Measurements from ENCODE around the gene CD34. TPM values are rescaled to one million over a fixed set of nuclear protein-coding genes. Genes with fewer than 3 reads are reported as not detected.

CD34 gene
- total and polyA plus RNA-seq, 2 experiments from 2014 or later: 0.27 to 0.29 TPM

DNA sequence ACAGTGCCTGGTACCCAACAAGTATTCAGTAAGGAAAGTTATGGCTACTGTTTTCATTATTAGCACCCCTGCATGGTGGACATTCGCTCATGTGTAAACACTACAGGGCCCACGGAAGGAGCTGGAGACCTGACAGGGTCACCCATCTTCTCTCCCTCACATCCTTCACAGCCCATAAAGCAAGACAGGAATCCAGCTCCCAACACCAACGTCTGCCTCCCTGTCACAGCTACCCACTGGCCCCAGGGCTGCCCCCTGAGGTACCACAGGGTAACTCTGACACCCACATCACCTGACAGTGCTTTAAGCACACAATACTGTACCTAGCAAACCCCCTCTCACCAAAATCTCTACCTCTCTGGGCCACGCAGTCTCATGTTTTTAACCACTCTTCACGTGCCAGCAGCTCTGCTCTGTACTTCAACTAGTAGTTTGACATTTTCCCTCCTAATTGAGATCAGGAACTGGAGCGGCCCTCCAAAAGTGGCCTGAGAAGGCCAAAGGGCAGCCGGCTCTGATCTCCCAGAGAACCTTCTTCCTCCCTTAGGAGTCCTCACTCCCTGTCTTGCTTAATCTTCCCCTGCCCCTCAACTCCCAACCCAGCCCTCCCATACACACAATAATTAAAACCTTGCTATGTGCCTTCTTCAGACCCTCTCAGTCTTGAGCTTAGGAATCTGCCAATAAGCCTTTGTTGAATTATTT is 76.8 kb downstream of the CD34 start:
- TF ChIP-seq, protein P1, sequence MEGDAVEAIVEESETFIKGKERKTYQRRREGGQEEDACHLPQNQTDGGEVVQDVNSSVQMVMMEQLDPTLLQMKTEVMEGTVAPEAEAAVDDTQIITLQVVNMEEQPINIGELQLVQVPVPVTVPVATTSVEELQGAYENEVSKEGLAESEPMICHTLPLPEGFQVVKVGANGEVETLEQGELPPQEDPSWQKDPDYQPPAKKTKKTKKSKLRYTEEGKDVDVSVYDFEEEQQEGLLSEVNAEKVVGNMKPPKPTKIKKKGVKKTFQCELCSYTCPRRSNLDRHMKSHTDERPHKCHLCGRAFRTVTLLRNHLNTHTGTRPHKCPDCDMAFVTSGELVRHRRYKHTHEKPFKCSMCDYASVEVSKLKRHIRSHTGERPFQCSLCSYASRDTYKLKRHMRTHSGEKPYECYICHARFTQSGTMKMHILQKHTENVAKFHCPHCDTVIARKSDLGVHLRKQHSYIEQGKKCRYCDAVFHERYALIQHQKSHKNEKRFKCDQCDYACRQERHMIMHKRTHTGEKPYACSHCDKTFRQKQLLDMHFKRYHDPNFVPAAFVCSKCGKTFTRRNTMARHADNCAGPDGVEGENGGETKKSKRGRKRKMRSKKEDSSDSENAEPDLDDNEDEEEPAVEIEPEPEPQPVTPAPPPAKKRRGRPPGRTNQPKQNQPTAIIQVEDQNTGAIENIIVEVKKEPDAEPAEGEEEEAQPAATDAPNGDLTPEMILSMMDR (IDR thresholded peaks at IDR 0.05; ENCODE audit: low read depth, low read length): no peak
- Histone ChIP-seq H3K27me3 (no peaks in the 10 kb centered on the region), H3K9me3 (ENCODE audit: low read depth) (no peaks in the 10 kb centered on the region), H3K4me1 (ENCODE audit: low read depth) (no peaks in the 10 kb centered on the region), H3K27ac (no peak overlapping the region), H3K4me3 (no peak overlapping the region), H3K36me3 (no peaks in the 10 kb centered on the region)
- DNase-seq (ENCODE audit: low read depth in 1 of 2, low spot score in 1 of 2): no peak

DNA sequence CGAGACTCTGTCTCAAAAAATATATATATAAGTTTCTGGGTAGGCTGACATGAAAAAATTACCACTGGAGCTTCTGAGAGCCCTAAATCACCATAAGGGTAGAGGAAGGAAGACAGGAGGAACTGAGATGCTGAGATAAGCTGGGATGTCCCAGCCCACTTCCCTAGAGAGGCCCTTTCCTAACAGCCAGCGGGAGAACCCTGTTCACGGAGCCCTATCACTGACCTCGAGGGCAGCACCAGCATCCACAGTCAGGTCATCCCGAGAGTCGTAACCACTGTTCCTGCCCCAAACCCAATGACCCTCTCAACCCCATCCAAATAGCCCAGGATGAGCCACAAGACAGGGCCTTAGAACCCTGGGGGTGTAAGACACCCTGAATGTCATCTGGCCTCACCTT is 77.5 kb downstream of the CD34 start:
- no peaks in the 10 kb centered on the region for H3K9me3 ChIP-seq (ENCODE audit: low read depth)
- no peaks in the 10 kb centered on the region for H3K36me3 ChIP-seq
- H3K27ac ChIP-seq: no peak overlapping the region
- H3K4me3 ChIP-seq: no peak overlapping the region
- DNase-seq (ENCODE audit: low read depth in 1 of 2, low spot score in 1 of 2): no peak
- TF ChIP-seq, protein P1 (IDR thresholded peaks at IDR 0.05; ENCODE audit: low read depth, low read length): no peak
- H3K4me1 ChIP-seq (ENCODE audit: low read depth): no peaks in the 10 kb centered on the region
- H3K27me3 ChIP-seq: no peaks in the 10 kb centered on the region

DNA sequence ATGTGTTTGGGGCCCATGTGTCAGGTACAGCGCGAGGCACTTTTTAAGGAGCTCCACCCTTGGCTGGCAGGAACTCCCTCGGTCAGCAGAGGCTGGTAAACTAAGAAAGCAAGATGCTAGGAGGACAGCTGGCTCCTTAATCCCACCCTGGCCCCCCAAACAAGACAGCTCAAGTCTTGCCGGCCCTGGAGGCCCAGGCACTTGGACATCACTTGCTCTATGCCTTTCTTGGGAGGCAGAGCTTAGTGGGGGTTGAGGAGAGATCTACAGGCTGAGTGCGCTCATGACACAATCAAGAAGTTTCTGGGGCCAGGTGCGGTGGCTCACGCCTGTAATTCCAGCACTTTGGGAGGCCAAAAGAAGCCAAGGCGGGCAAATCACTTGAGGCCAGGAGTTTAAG is 78.1 kb downstream of the CD34 start:
- no peak overlapping the region for H3K27ac ChIP-seq
- H3K9me3 ChIP-seq (ENCODE audit: low read depth): no peaks in the 10 kb centered on the region
- H3K4me3 ChIP-seq: no peak overlapping the region
- H3K27me3 ChIP-seq: no peaks in the 10 kb centered on the region
- H3K36me3 ChIP-seq: no peaks in the 10 kb centered on the region
- TF ChIP-seq, protein P1 (IDR thresholded peaks at IDR 0.05; ENCODE audit: low read depth, low read length): no peak
- no peaks in the 10 kb centered on the region for H3K4me1 ChIP-seq (ENCODE audit: low read depth)
- no peak for DNase-seq (ENCODE audit: low read depth in 1 of 2, low spot score in 1 of 2)

DNA sequence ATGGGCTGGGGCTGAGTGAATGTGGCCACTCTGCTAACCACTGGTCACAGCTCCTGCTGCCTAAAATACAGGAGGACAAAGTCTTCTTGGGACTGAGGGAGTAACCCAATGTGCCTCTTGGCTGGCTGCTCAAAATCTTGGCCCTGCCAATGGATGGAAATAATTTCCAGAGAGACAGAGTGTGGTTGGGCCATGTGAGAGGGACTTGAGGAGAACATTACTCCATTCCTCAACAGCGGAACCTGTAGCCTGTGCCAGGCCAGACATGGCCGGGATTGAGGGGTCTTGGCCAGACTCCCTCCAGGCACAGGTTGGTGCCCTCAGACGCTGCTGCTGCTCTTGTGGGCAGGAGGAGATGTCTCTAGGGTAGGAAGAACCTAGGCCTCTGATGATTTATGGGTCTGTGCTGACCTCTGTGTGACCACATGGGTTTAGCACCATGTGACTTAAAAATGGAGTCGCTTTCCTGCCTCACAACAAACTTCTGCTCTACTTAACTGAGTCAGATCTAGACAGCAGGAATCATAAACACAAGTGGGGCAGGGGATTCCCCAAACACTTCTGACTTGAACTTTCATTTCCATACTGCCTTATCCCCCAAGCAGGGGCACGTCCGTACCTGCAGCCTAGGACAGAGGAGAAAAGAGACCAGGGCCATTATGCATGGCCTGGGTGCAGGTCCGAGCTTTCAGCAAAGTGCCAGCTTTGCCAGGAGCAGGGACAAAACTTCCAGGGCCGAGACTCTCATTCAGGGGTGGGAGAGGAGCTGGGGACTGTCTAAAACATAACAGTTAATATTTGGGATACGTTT is 79.2 kb downstream of the CD34 start:
- Histone ChIP-seq H3K9me3 (ENCODE audit: low read depth) (no peaks in the 10 kb centered on the region), H3K27ac (no peak overlapping the region), H3K27me3 (no peaks in the 10 kb centered on the region), H3K4me3 (no peak overlapping the region), H3K4me1 (ENCODE audit: low read depth) (no peaks in the 10 kb centered on the region), H3K36me3 (no peaks in the 10 kb centered on the region)
- TF ChIP-seq, protein P1 (IDR thresholded peaks at IDR 0.05; ENCODE audit: low read depth, low read length): no peak
- DNase-seq (ENCODE audit: low read depth in 1 of 2, low spot score in 1 of 2): no peak

Other genes with a start within 250 kb of the CD34 start
- 45.6 and 91.7 TPM in 2 replicates for gene CD46, start 159.1 kb downstream of the CD34 start, total RNA-seq
- 103 and 123 TPM in 2 replicates for gene CD46, start 159.1 kb downstream of the CD34 start, polyA plus RNA-seq

Measured in cardiac muscle cell (in vitro differentiated cells and primary cell).